ENCODE results near the gene TNIP1.

TNIP1 gene

GRCh38 chr5:151064916-151065499, 15.8 kb downstream of the TNIP1 start:
- no peak for DNase-seq (ENCODE audit: low read depth)

- peak; percentile 79 for DNase-seq (ENCODE audit: low read depth)
Observed at GRCh38 chr5:151063142-151063989, 17.5 kb downstream of the TNIP1 start.

GRCh38 chr5:151062405-151063141, 18.3 kb downstream of the TNIP1 start:
- no peak for DNase-seq (ENCODE audit: low read depth)

- DNase-seq (ENCODE audit: low read depth), result no peak
Observed at GRCh38 chr5:151060742-151061141, 20.1 kb downstream of the TNIP1 start.

- DNase-seq (ENCODE audit: low read depth), result no peak
Observed at GRCh38 chr5:151058891-151059489, 21.8 kb downstream of the TNIP1 start.

GRCh38 chr5:151058301-151058700, 22.5 kb downstream of the TNIP1 start:
- DNase-seq (ENCODE audit: low read depth), result no peak

GRCh38 chr5:151056379-151057325, 24.2 kb downstream of the TNIP1 start:
- DNase-seq (ENCODE audit: low read depth), result no peak

GRCh38 chr5:151055336-151055735, 25.5 kb downstream of the TNIP1 start:
- DNase-seq (ENCODE audit: low read depth), result no peak

GRCh38 chr5:151054709-151055108, 26.1 kb downstream of the TNIP1 start:
- DNase-seq (ENCODE audit: low read depth), result no peak

GRCh38 chr5:151053796-151054462, 26.9 kb downstream of the TNIP1 start:
- DNase-seq (ENCODE audit: low read depth), result peak; percentile 13

GRCh38 chr5:151052836-151053235, 28.0 kb downstream of the TNIP1 start:
- no peak for DNase-seq (ENCODE audit: low read depth)

GRCh38 chr5:151051931-151052608, 28.8 kb downstream of the TNIP1 start:
- DNase-seq (ENCODE audit: low read depth), result no peak

GRCh38 chr5:151051066-151051930, 29.5 kb downstream of the TNIP1 start:
- DNase-seq (ENCODE audit: low read depth), result peak; percentile 73

GRCh38 chr5:151048526-151048925, 32.3 kb downstream of the TNIP1 start:
- peak; percentile 14 for DNase-seq (ENCODE audit: low read depth)

GRCh38 chr5:151047814-151048425, 32.9 kb downstream of the TNIP1 start:
- DNase-seq (ENCODE audit: low read depth), result no peak

GRCh38 chr5:151042453-151043093, 38.3 kb downstream of the TNIP1 start:
- DNase-seq (ENCODE audit: low read depth), result no peak

GRCh38 chr5:151041577-151042268, 39.1 kb downstream of the TNIP1 start:
- DNase-seq (ENCODE audit: low read depth), result no peak
